Neuronal stem cell (in vitro differentiated cells): ENCODE data around the gene TYK2.
A peak's percentile ranks its signal among the peaks of the same experiment; 100 is the strongest.
"Not testable (repeated sequence)": the region's sequence is repeated elsewhere in the genome, so short reads cannot be mapped to it uniquely, and the experiment has no call there.

Experiments used
- DNase-seq: peaks from one replicate; pipeline ENCODE4 v3.0.0-alpha.2; 2013; ENCODE audit warnings: low spot score
- H2AFZ ChIP-seq: one replicate; pipeline ENCODE4 v1.6.1; 2013; ENCODE audit warnings: mild to moderate bottlenecking, low read length, inconsistent platforms
- H2AK5ac ChIP-seq: 2 replicates; pipeline ENCODE4 v1.6.1; 2013; ENCODE audit warnings: low read depth, mild to moderate bottlenecking, inconsistent platforms, low read length, moderate library complexity, mixed read lengths
- H2BK120ac ChIP-seq: 2 replicates; pipeline ENCODE4 v1.6.1; 2013; ENCODE audit warnings: low read depth, mild to moderate bottlenecking, inconsistent platforms, low read length, moderate library complexity, mixed read lengths
- H2BK12ac ChIP-seq: one replicate; pipeline ENCODE4 v1.6.1; 2013; ENCODE audit warnings: low read length, inconsistent platforms
- H2BK15ac ChIP-seq: 2 replicates; pipeline ENCODE4 v1.6.1; 2013; ENCODE audit warnings: mild to moderate bottlenecking, low read length, inconsistent platforms, mixed read lengths
- H2BK5ac ChIP-seq: one replicate; pipeline ENCODE4 v1.6.1; 2013; ENCODE audit warnings: inconsistent platforms, mild to moderate bottlenecking, low read length, moderate library complexity
- H3K14ac ChIP-seq: one replicate; pipeline ENCODE4 v1.6.1; 2013; ENCODE audit warnings: low read length, inconsistent platforms
- H3K18ac ChIP-seq: 2 replicates; pipeline ENCODE4 v1.6.1; 2013; ENCODE audit warnings: low read length, inconsistent platforms
- H3K23ac ChIP-seq: 2 replicates; pipeline ENCODE4 v1.6.1; 2013; ENCODE audit warnings: low read depth, mild to moderate bottlenecking, mixed read lengths, low read length, inconsistent platforms; ENCODE audit not compliant: poor library complexity
- H3K27ac ChIP-seq: replicated peaks from 3 replicates; pipeline ENCODE4 v1.5.1; 2013; ENCODE audit warnings: low read length, inconsistent platforms
- H3K27me3 ChIP-seq, 3 experiments: 2 replicates each; pipeline ENCODE4 v1.6.1; 2013; ENCODE audit warnings: low read length in 3 of 3, mild to moderate bottlenecking in 2 of 3, inconsistent platforms in 1 of 3, low read depth in 1 of 3, mixed read lengths in 1 of 3, moderate library complexity in 1 of 3; ENCODE audit not compliant: control insufficient read depth in 3 of 3, insufficient read depth in 3 of 3
- H3K36me3 ChIP-seq, 2 donors: replicated peaks in 1 of 2; 2 replicates each; pipeline ENCODE4 v1.6.1; 2013; ENCODE audit warnings: low read length in 2 of 2; ENCODE audit not compliant: control insufficient read depth in 2 of 2, insufficient read depth in 2 of 2
- H3K4ac ChIP-seq: 2 replicates; pipeline ENCODE4 v1.6.1; 2013; ENCODE audit warnings: inconsistent platforms, mild to moderate bottlenecking, low read length, moderate library complexity
- H3K4me1 ChIP-seq, 2 donors: 1 replicate in 1 of 2; 2 replicates in 1 of 2; pipeline ENCODE4 v1.6.1; 2013; ENCODE audit warnings: low read length in 2 of 2, low read depth in 1 of 2; ENCODE audit not compliant: control insufficient read depth in 2 of 2, insufficient read depth in 1 of 2
- H3K4me2 ChIP-seq: one replicate; pipeline ENCODE4 v1.6.1; 2013; ENCODE audit warnings: mild to moderate bottlenecking, low read length, inconsistent platforms; ENCODE audit not compliant: insufficient read depth, poor library complexity, severe bottlenecking
- H3K4me3 ChIP-seq, 2 donors: 2 replicates each; pipeline ENCODE4 v1.5.1; 2013; ENCODE audit warnings: low read length in 2 of 2, mild to moderate bottlenecking in 2 of 2, inconsistent platforms in 1 of 2, moderate library complexity in 1 of 2
- H3K79me1 ChIP-seq: one replicate; pipeline ENCODE4 v1.6.1; 2013; ENCODE audit warnings: low read depth, mild to moderate bottlenecking, inconsistent platforms, low read length, moderate library complexity
- H3K9ac ChIP-seq: one replicate; pipeline ENCODE4 v1.6.1; 2013; ENCODE audit warnings: mild to moderate bottlenecking, low read depth, low read length, inconsistent platforms; ENCODE audit not compliant: poor library complexity
- H3K9me3 ChIP-seq, 2 donors: replicated peaks in 1 of 2; 2 replicates each; pipeline versions ENCODE3 to v1.6.1; 2013; ENCODE audit warnings: low read length in 2 of 2, mild to moderate bottlenecking in 2 of 2, inconsistent platforms in 1 of 2, low read depth in 1 of 2, mixed read lengths in 1 of 2, moderate library complexity in 1 of 2; ENCODE audit not compliant: control insufficient read depth in 2 of 2, insufficient read depth in 1 of 2
- H4K8ac ChIP-seq: one replicate; pipeline ENCODE4 v1.6.1; 2013; ENCODE audit warnings: low read depth, mild to moderate bottlenecking, inconsistent platforms, low read length, moderate library complexity
- H4K91ac ChIP-seq: one replicate; pipeline ENCODE4 v1.6.1; 2013; ENCODE audit warnings: low read length, low read depth, mild to moderate bottlenecking, inconsistent platforms; ENCODE audit not compliant: poor library complexity
- WGBS, 2 donors: extraction: QIAGEN DNeasy Blood & Tissue Kit; methylation state at CpG; one replicate each; pipeline ENCODE4 v1.1.7; 2013; ENCODE audit warnings: missing lambda C conversion rate in 2 of 2, mixed read lengths in 1 of 2; ENCODE audit not compliant: insufficient read length in 2 of 2, insufficient replicate concordance in 1 of 2; ENCODE audit errors: extremely low coverage in 2 of 2; 5-methylcytosine and 5-hydroxymethylcytosine counted together

Gene TYK2

DNA sequence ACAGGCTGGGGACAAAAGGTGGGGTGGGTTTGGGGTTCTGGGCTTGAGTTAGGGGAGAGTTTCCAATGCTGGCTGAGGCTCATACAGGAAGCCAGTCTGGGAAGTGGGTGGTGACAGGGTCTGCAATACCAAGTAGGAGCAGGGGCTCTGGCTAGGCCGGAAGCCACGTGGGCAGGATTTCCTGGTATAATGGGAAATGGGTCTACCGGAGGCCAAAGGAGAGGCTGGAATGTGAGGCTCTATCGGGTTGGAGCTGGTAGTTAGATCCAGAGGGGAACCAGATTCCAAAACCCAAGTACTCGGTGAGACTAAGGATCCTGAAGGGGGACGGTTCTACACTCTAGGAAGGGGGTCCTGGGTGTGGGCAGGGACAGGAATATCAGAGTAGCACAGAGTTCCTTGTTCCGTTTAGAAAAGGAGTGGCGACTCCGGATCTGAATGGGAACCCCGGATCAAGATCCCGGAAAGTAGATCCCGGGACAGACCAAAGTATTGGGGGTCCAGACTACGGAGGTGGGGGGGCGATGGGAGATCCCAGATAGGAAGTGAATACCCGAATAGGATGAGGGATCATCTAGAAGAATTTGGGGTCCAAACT, 22.2 kb upstream of the TYK2 start:
- Histone ChIP-seq H3K14ac (no peak overlapping the region), H3K36me3 (peaks cover 2 to 35% of the 10 kb centered on the region in 2 donors), H3K18ac (no peak overlapping the region), H3K9ac (peak overlapping the region; percentile 94), H3K4ac (no peak overlapping the region), H2BK12ac (no peak overlapping the region), H3K4me3 (peak overlapping the region; percentile 91 to 93), H2BK120ac (no peak overlapping the region), H3K23ac (no peak overlapping the region), H3K4me2 (peak overlapping the region; percentile 79), H2BK15ac (no peak overlapping the region), H2AFZ (no peak overlapping the region), H3K9me3 (no peaks in the 10 kb centered on the region), H3K79me1 (peaks cover 21% of the 10 kb centered on the region), H4K91ac (no peak overlapping the region), H4K8ac (no peak overlapping the region), H2AK5ac (peak overlapping the region; percentile 73), H3K4me1 (peaks cover 5 to 9% of the 10 kb centered on the region in 2 donors), H3K27ac (no peak overlapping the region), H3K27me3 (peaks cover 0 to 9% (median 3%) of the 10 kb centered on the region in 3 experiments), H2BK5ac (no peak overlapping the region)
- no peak for DNase-seq
- no CpG with 5 or more reads among the region's 15 CpGs for WGBS, 2 donors

DNA sequence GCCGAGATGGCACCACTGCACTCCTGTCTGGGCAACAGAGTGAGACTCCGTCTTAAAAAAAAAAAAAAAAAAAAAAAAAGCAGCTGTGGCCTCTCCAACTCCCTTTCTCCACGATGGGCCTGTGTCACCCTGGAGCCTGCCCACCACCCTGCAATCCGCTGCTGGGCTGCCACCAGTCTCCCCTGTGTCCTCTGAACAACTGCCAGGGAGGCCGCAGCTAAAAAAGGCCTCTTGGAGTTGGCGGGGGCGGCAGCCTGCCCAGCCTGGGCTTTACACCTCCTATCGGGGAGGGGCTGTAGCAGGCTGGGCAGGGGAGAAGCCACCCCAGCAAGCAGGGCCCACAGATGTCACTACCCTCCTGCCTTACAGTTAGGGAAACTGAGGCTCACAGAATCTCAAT, 19.5 kb upstream of the TYK2 start:
- no peak overlapping the region for H2BK12ac ChIP-seq
- H3K27ac ChIP-seq: no peak overlapping the region
- H4K8ac ChIP-seq: no peak overlapping the region
- no peak overlapping the region for H3K18ac ChIP-seq
- H3K9ac ChIP-seq: no peak overlapping the region
- H3K9me3 ChIP-seq: no peaks in the 10 kb centered on the region
- no peak overlapping the region for H3K23ac ChIP-seq
- no peak overlapping the region for H3K4me2 ChIP-seq
- H2AK5ac ChIP-seq: no peak overlapping the region
- DNase-seq: no peak
- no peaks in the 10 kb centered on the region for H3K27me3 ChIP-seq
- H4K91ac ChIP-seq: no peak overlapping the region
- no peak overlapping the region for H2AFZ ChIP-seq
- no peak overlapping the region for H3K4me3 ChIP-seq
- no peak overlapping the region for H3K4ac ChIP-seq
- peaks cover 0 to 5% of the 10 kb centered on the region in 2 donors for H3K4me1 ChIP-seq
- WGBS, 2 donors: no CpG with 5 or more reads among the region's 8 CpGs
- no peak overlapping the region for H2BK15ac ChIP-seq
- H2BK5ac ChIP-seq: no peak overlapping the region
- no peak overlapping the region for H3K14ac ChIP-seq
- peaks cover 26% of the 10 kb centered on the region for H3K79me1 ChIP-seq
- H3K36me3 ChIP-seq: peaks cover 10 to 57% of the 10 kb centered on the region in 2 donors
- no peak overlapping the region for H2BK120ac ChIP-seq

- not testable (repeated sequence) for H4K91ac ChIP-seq, DNase-seq, H2AK5ac ChIP-seq, H3K18ac ChIP-seq, H3K23ac ChIP-seq, H3K4me2 ChIP-seq, H3K4ac ChIP-seq, H3K27ac ChIP-seq, H2BK15ac ChIP-seq, H2BK5ac ChIP-seq, H3K14ac ChIP-seq, H3K4me1 ChIP-seq, H2AFZ ChIP-seq, H3K4me3 ChIP-seq, H4K8ac ChIP-seq, H3K9ac ChIP-seq, H3K9me3 ChIP-seq, H3K27me3 ChIP-seq, H2BK12ac ChIP-seq, H2BK120ac ChIP-seq
- H3K36me3 ChIP-seq: peaks cover 12 to 62% of the 10 kb centered on the region in 2 donors
- H3K79me1 ChIP-seq: peaks cover 26% of the 10 kb centered on the region
- WGBS, 2 donors: no CpG with 5 or more reads among the region's 8 CpGs
Observed at GRCh38 chr19:10399340-10399739, 19.0 kb upstream of the TYK2 start.

- H3K36me3 ChIP-seq: peaks cover 15 to 66% of the 10 kb centered on the region in 2 donors
- H3K79me1 ChIP-seq: peaks cover 26% of the 10 kb centered on the region
- H3K4me2 ChIP-seq: no peak overlapping the region
- H3K9me3 ChIP-seq: no peaks in the 10 kb centered on the region
- H4K8ac ChIP-seq: no peak overlapping the region
- no peak overlapping the region for H3K4ac ChIP-seq
- H2BK5ac ChIP-seq: no peak overlapping the region
- no peak overlapping the region for H2BK12ac ChIP-seq
- H3K27me3 ChIP-seq: no peaks in the 10 kb centered on the region
- H2BK15ac ChIP-seq: no peak overlapping the region
- no peak overlapping the region for H3K14ac ChIP-seq
- H2AK5ac ChIP-seq: no peak overlapping the region
- no peak overlapping the region for H3K4me3 ChIP-seq
- H3K9ac ChIP-seq: no peak overlapping the region
- H2AFZ ChIP-seq: no peak overlapping the region
- DNase-seq: no peak
- no CpG with 5 or more reads among the region's 9 CpGs for WGBS, 2 donors
- H2BK120ac ChIP-seq: no peak overlapping the region
- no peak overlapping the region for H3K18ac ChIP-seq
- peaks cover 0 to 5% of the 10 kb centered on the region in 2 donors for H3K4me1 ChIP-seq
- H3K27ac ChIP-seq: no peak overlapping the region
- no peak overlapping the region for H3K23ac ChIP-seq
- H4K91ac ChIP-seq: no peak overlapping the region
Observed at GRCh38 chr19:10398819-10399218, 18.4 kb upstream of the TYK2 start.
